HCT116 (cell line): ENCODE results near the gene VPS39.

Experiments used
- CTCF ChIP-seq, 3 experiments: fragments of 200-600 bp in 1 of 3; sonication (generic) in 1 of 3; IDR thresholded peaks in 2 of 3; conservative IDR thresholded peaks in 1 of 3; 2 replicates each; pipeline ENCODE4 v1.5.1; 2012 to 2017; ENCODE audit warnings: low read depth in 2 of 3, low read length in 2 of 3, antibody characterized with exemption in 1 of 3, borderline replicate concordance in 1 of 3, control low read depth in 1 of 3, mild to moderate bottlenecking in 1 of 3, mixed read lengths in 1 of 3, mixed run types in 1 of 3, moderate library complexity in 1 of 3; ENCODE audit not compliant: insufficient read depth in 1 of 3
- ELF1 ChIP-seq: IDR thresholded peaks from 2 replicates; pipeline ENCODE4 v1.6.1; 2012; ENCODE audit warnings: low read depth, borderline replicate concordance
- MAX ChIP-seq: IDR thresholded peaks from 2 replicates; pipeline ENCODE4 v1.6.1; 2012
- POLR2A ChIP-seq: IDR thresholded peaks from 2 replicates; pipeline ENCODE4 v1.7.0; 2011; ENCODE audit warnings: borderline replicate concordance; ENCODE audit not compliant: insufficient read depth, insufficient read length; ENCODE audit errors: extremely low read depth
- POLR2AphosphoS5 ChIP-seq: IDR thresholded peaks from 2 replicates; pipeline ENCODE4 v1.6.1; 2011; ENCODE audit warnings: mild to moderate bottlenecking, low read depth, low read length, moderate library complexity
- RAD21 ChIP-seq: IDR thresholded peaks from 2 replicates; pipeline ENCODE4 v1.6.1; 2012; ENCODE audit warnings: low read depth, mild to moderate bottlenecking
- SP1 ChIP-seq: IDR thresholded peaks from 2 replicates; pipeline ENCODE4 v1.6.1; 2012; ENCODE audit warnings: low read depth
- ZFX ChIP-seq: fragments of 450-650 bp; IDR thresholded peaks from 2 replicates; pipeline ENCODE4 v1.6.1; 2017

- TF ChIP-seq CTCF (IDR thresholded peaks at IDR 0.05 in 2 of 3, conservative IDR thresholded peaks at IDR 0.05 in 1 of 3; ENCODE audit: borderline replicate concordance in 1 of 3, insufficient read depth in 1 of 3, low read depth in 2 of 3, low read length in 2 of 3) (no peak), ELF1 (no peak), ZFX (no peak), POLR2A (no peak), MAX (no peak), SP1 (no peak), POLR2AphosphoS5 (no peak), RAD21 (no peak)
Observed at GRCh38 chr15:42157981-42158765, 49.9 kb downstream of the VPS39 start.
